Stimulated activated CD8-positive, alpha-beta memory T cell treated with anti-CD3 and anti-CD28 coated beads, Interleukin-2, amount 100 ng/mL, for 1 hour (primary cell): ENCODE results near the gene FXN.
"Not testable (repeated sequence)": the region's sequence is repeated elsewhere in the genome, so short reads cannot be mapped to it uniquely, and the experiment has no call there.

Source experiments
- DNase-seq, 2 donors: peaks; one replicate each; pipeline ENCODE4 v3.0.0-alpha.2; 2020; ENCODE audit warnings: low read depth in 2 of 2

FXN gene

DNA sequence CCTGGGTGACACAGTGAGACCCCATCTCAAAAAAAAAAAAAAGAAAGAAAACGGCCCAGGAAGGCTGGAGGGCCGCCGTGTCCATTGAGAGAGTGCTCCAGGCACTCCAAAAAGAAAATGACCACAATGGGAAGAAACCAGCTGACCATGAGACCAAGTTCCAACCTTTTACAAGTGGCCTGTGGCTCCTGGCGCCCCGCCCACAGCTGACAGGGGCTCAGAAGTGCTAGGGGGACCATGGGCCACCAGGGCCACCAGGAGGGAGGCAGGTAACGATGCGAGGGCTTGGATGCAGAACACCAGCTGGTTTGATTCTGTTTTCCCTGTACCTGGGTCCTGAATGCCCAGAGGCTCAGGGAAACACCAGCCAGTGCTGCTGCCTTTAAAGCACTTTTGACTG, 34.6 kb downstream of the FXN start:
- DNase-seq, result no peak

DNA sequence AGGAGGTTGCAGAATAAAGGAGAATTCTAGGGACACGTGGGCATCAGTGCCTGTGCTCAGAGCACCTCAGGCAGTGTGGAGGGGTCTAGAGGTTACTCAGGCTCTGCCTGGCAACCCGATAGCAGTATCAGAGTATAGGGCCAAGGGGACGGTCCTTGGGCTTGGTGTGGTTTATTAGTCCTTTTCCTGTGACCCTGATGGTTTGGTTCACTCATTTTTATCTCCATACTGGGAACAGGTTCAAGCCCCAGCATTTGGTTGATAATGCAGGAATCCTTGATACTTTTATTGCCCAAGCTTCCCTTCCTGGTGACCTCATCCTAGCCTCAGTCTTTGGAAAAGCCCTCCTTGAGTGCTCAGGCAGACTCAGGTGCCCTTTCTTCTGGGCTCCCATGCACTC, 35.5 kb downstream of the FXN start:
- DNase-seq, result no peak

- DNase-seq, result no peak
These were observed 37.6 kb downstream of the FXN start for GRCh38 chr9:69073103-69073502.

DNA sequence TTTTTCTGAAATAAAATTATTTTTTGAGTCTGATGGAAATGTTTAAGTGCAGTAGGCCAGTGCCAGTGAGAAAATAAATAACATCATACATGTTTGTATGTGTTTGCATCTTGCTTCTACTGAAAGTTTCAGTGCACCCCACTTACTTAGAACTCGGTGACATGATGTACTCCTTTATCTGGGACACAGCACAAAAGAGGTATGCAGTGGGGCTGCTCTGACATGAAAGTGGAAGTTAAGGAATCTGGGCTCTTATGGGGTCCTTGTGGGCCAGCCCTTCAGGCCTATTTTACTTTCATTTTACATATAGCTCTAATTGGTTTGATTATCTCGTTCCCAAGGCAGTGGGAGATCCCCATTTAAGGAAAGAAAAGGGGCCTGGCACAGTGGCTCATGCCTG, 39.2 kb downstream of the FXN start:
- DNase-seq, result no peak

GRCh38 chr9:69076550-69076949, 41.0 kb downstream of the FXN start:
- DNase-seq, result no peak

GRCh38 chr9:69078069-69078468, 42.5 kb downstream of the FXN start:
- DNase-seq, result no peak

DNA sequence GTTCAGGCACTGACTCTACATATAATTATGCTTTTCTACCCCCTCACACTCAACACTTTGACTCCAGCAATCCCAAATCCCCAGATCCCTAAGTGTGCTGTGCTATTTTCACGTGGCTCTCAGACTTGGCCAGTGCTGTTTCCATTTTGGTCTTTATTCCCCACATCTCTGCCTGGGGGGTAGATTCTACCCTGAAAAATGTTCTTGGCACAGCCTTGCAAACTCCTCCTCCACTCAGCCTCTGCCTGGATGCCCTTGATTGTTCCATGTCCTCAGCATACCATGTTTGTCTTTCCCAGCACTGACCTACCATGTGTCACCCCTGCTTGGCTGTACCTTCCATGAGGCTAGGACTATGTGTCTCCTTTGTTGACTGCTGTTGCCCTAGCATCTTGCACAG, 43.0 kb downstream of the FXN start:
- DNase-seq, result no peak

GRCh38 chr9:69079186-69079585, 43.6 kb downstream of the FXN start:
- no peak for DNase-seq

DNA sequence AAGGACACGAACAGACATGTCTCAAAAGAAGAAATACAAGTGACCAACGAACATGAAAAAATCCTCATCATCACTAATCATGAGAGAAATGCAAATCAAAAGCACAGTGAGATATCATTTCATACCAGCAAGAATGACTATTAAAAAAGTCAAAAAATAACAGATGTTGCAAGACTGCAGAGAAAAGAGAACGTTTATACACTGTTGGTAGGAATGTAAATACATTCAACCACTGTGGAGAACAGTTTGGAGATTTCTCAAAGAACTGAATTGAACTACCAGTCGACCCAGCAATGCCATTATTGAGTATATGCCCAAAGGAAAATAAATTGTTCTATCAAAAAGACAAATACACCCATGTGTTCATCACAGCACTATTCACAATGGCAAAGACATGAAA, 45.7 kb downstream of the FXN start:
- no peak for DNase-seq

DNA sequence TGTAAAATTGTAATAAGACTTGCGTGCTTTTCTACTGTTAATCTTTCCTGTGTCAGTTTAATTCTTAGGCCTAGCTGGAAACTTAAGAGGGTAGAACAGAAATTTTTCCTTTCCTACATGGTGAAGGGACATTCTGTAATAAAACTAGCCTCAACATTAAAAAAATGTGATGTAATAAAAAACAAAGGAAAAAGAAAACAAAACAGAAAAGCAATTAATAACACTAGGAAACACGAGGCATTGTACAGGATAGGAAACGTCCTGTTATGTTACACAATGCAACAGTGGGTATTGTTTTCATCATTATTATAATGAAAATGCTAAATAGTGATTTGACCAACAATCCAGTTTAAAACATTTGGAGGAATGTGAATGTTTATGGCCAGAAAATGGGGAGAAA, 47.8 kb downstream of the FXN start:
- no peak for DNase-seq

- DNase-seq, result no peak
These were observed 50.2 kb downstream of the FXN start for GRCh38 chr9:69085569-69086283.

GRCh38 chr9:69086312-69086711, 50.8 kb downstream of the FXN start:
- DNase-seq, result no peak

DNA sequence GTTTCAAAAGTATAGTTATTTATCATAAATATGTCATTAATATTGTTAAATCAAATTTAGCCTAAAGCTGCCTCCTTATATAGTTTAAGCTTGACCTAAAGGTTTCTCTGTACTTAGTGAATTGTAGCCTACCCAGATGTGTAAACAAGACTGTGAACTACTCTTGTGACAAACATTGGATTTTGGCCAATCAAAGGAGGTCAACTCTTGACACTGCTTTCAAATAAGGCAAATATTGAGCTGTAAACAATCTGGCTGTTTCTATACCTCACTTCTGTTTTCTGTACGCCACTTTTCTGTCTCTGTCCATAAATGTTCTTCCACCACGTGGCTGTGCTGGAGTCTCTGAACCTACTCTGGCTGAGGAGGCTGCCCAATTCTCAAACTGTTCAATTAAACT, 51.2 kb downstream of the FXN start:
- no peak for DNase-seq

- DNase-seq, result no peak
These were observed 53.5 kb downstream of the FXN start for GRCh38 chr9:69089082-69089481.

DNA sequence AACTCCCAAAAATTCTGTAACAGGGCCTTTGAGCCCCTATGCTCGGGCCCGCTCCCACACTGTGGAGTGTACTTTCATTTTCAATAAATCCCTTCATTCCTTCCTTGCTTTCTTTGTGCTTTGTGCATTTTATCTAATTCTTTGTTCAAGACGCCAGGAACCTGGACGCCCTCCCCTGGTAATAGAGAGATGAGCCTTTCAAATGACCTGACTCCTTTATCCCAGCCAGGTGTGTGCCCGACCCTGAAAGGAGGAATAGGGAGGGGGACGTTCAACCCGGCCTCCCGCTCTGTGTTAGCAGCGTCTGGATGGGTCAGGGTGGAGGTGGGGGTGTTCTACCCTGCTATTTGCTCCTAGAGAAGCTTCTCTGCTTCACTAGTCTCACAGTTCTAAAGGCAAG, 53.9 kb downstream of the FXN start:
- no peak for DNase-seq

GRCh38 chr9:69090140-69090750, 54.7 kb downstream of the FXN start:
- no peak for DNase-seq

DNA sequence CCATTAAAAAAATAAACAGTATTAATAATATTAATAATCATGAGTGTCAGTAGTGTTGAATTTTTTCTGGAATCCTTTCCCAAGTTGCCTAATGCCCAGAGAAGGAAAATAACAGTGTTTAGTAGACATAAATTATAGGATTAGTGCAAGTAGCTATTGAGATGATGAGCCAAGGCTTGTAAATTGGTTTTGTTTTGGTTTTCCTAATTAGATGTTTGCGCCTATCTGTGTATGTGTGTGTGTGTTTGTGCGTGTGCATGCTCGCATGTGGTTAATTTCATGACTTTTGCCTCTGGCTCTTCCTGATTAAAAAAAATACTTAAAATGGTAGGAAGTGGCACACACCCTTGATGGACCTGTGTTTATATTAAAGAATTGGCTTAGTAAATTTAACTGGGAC, 55.4 kb downstream of the FXN start:
- no peak for DNase-seq

DNA sequence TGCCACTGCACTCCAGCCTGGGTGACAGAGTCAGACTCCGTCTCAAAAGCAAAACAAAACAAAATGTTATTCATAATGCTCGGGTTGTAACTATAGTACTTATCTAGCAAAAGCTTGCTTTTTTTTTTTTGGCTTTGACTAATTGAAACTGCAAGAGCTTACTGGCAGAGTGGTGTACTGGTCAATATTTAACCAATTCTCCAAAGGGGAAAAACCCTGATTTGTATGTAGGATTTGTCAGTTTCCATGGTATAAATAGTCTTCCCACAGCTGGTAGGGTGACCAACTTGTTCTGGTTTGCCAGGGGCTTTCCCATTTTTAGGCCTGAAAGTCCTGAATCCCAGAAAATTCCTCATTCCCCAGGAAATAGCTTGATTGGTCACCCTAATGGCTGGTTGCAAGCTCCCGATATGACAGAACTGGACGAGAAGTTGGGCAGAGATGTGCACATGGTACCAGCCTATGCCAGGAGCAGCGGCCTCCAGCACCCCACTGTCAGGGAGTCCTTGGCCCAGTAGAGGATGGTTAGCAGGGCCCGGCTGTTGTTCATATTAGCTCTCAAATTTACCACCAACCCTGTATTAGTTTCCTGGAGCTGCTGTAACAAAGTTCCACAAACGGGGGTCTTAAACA, 58.0 kb downstream of the FXN start:
- no peak for DNase-seq

- DNase-seq, result not testable (repeated sequence)
These were observed 59.0 kb downstream of the FXN start for GRCh38 chr9:69094361-69095135.

DNA sequence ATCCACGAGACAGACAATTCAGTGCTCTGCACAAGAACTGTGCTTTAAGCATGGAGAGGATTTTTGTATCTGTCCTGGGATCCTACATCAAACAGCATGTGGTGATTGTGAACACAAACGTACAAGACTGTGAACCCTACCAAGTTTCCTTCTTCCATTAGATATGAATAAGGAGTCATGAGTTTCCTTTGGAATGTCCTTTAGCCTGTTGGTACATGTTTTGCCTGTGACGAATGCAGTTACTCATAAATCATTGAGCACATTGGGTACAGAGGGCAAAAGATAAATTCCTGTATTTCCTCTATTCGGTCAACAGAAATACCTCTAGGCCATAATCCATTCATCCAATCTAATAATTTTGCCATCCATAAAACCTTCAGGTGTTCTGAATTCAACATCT, 61.5 kb downstream of the FXN start:
- DNase-seq, result no peak

DNA sequence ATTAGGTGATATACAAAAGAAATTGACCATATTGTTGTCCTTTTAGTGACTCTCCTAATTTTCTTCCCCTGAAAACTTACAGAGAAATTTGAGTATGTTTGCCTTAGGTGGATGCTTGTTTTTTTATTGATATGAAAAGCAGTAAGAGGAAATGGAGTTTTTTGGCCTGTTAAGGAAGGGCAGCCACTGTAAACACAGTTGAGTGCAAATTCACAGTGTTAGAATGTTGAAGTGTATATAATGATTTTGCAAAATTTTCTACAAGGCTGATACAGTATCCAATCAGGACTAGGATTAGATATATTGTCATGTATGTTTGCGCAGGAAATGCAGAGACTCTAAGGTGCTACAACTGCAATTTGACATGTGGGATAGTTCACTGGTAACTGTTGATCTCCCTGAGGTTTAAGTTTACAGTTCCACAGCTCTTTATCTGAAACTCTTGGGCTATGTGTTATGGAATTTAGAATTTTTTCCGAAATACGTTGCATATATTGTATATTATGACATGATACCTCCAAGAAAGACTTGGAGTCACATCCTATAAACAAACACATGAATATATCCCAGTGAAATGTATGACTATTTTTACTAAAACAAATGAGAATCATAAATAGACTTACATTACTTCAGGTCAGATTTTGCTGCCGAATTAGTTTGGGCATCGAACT, 62.5 kb downstream of the FXN start:
- no peak for DNase-seq
